ENCODE measurements around the gene SLC35E1. TPM values are rescaled to one million over a fixed set of nuclear protein-coding genes. Genes with fewer than 3 reads are reported as not detected.

SLC35E1 gene
- total RNA-seq, 1 experiment from 2014 or later: 35.8 TPM

DNA sequence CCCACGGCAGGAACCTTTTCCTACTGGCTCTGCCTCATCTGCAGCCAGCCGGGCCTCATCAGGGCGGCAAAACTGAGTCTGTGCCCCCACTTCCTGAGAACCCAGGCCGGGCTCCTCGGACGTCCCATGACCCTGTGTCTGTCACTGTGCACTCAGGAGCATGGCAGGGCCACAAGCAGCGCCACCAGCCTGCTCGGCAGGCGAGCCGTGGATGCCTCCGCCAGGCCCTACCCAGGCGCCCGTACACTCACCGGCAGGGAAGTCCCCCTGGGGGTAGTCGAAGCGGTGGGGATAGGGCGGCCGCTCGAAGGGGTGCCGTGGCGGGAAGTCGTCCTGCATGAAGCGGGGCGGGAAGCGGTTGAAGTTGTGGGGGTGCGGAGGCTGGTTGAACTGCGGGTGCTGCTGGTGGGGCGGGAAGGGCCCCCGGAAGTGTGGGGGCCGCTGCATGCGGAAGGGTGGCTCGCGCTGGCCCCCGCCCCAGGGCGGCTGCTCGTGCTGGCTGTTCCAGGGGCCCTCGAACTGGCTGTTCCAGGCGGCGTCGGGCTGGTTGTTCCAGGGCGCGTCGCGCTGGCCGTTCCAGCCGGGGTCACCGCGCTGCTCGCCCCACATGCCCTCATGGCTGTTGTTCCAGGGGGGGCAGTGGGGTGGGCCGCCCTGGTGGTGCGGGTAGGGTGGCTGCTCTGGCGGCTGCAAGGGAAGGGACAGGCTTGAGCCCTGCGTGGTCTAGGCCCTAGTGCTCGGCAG is 47.1 kb downstream of the SLC35E1 start:
- no peak overlapping the region for H4K5ac ChIP-seq (ENCODE audit: insufficient read length, low read depth, low read length)
- H3T11ph ChIP-seq (ENCODE audit: low read length): no peak overlapping the region
- DNase-seq: no peak
- Mint-ChIP-seq H3K36me3 (ENCODE audit: insufficient read depth in 1 of 3, low read depth in 3 of 3) (peaks cover 45 to 91% (median 81%) of the 10 kb centered on the region in 3 experiments; a peak in 6 of 7 replicates), H3K4me3 (no peak overlapping the region), H3K9me3 (no peaks in the 10 kb centered on the region), H3K4me1 (no peaks in the 10 kb centered on the region), H3K27ac (no peak overlapping the region), H3K27me3 (ENCODE audit: low read depth) (no peaks in the 10 kb centered on the region; the same call in 1 of the 2 replicates)
- no peaks in the 10 kb centered on the region for H3K23me2 ChIP-seq (ENCODE audit: insufficient read length, low read depth, low read length, poor library complexity, severe bottlenecking)
- H3K4me1 ChIP-seq (ENCODE audit: insufficient read depth, low read length): no peaks in the 10 kb centered on the region
- no peaks in the 10 kb centered on the region for H3K79me2 ChIP-seq (ENCODE audit: insufficient read depth, low read length)
- no peak overlapping the region for H2AFZ ChIP-seq (ENCODE audit: low read length)
- no peak overlapping the region for H2BK5ac ChIP-seq (ENCODE audit: insufficient read length, low read length)
- no CpG with 5 or more reads among the region's 54 CpGs for WGBS (ENCODE audit: extremely low coverage, insufficient read length, low lambda C conversion rate)
- H3K18ac ChIP-seq (ENCODE audit: insufficient read length, low read depth, low read length): no peak overlapping the region
- H4K8ac ChIP-seq (replicated peaks; ENCODE audit: insufficient read length, low read depth, low read length): no peak overlapping the region
- H2BK20ac ChIP-seq (ENCODE audit: low read depth, low read length, poor library complexity, severe bottlenecking): no peak overlapping the region
- H4K91ac ChIP-seq (ENCODE audit: insufficient read length, low read depth, low read length): no peak overlapping the region
- H3K23ac ChIP-seq (ENCODE audit: insufficient read length, low read depth, low read length): no peak overlapping the region
- TF ChIP-seq, protein P1, sequence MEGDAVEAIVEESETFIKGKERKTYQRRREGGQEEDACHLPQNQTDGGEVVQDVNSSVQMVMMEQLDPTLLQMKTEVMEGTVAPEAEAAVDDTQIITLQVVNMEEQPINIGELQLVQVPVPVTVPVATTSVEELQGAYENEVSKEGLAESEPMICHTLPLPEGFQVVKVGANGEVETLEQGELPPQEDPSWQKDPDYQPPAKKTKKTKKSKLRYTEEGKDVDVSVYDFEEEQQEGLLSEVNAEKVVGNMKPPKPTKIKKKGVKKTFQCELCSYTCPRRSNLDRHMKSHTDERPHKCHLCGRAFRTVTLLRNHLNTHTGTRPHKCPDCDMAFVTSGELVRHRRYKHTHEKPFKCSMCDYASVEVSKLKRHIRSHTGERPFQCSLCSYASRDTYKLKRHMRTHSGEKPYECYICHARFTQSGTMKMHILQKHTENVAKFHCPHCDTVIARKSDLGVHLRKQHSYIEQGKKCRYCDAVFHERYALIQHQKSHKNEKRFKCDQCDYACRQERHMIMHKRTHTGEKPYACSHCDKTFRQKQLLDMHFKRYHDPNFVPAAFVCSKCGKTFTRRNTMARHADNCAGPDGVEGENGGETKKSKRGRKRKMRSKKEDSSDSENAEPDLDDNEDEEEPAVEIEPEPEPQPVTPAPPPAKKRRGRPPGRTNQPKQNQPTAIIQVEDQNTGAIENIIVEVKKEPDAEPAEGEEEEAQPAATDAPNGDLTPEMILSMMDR (conservative IDR thresholded peaks at IDR 0.05): no peak
- H3K9me3 ChIP-seq (ENCODE audit: control insufficient read depth, low read depth, low read length): no peaks in the 10 kb centered on the region
- H3K9ac ChIP-seq (ENCODE audit: extremely low read depth, insufficient read length, low read length): no peak overlapping the region
- no peak overlapping the region for H3K4me2 ChIP-seq (ENCODE audit: insufficient read depth, insufficient read length, low read length)
- no peaks in the 10 kb centered on the region for H4K20me1 ChIP-seq (ENCODE audit: control insufficient read depth, insufficient read depth, insufficient read length)
- H3K27me3 ChIP-seq (ENCODE audit: insufficient read depth, low read length): no peaks in the 10 kb centered on the region
- no peak overlapping the region for H3K27ac ChIP-seq (ENCODE audit: insufficient read length, low read depth, low read length)
- H3K14ac ChIP-seq (ENCODE audit: insufficient read depth, low read length): no peak overlapping the region
- no peak overlapping the region for H2BK12ac ChIP-seq (ENCODE audit: insufficient read length, low read depth, low read length)
- no peak overlapping the region for H2BK120ac ChIP-seq (ENCODE audit: low read depth, low read length, poor library complexity, severe bottlenecking)
- H3K4ac ChIP-seq (ENCODE audit: low read depth, low read length): no peak overlapping the region
- H3K56ac ChIP-seq (ENCODE audit: insufficient read length, low read depth, low read length): no peak overlapping the region
- H2AK5ac ChIP-seq (ENCODE audit: insufficient read length, low read length): no peak overlapping the region
- H3K79me1 ChIP-seq (ENCODE audit: insufficient read depth, low read depth, low read length, poor library complexity, severe bottlenecking): no peaks in the 10 kb centered on the region
- no peak overlapping the region for H2BK15ac ChIP-seq (ENCODE audit: low read depth, low read length)
